OCI-LY1 (cell line): ENCODE data around the gene RANBP1.
A peak's percentile ranks its signal among the peaks of the same experiment; 100 is the strongest.

Source experiments
- H2AFZ ChIP-seq: fragments of 200-600 bp; sonication (generic), shearing (Covaris generic); 2 replicates; pipeline ENCODE4 v1.6.0; 2014; ENCODE audit warnings: antibody characterized with exemption, mild to moderate bottlenecking, low read length
- H3F3A ChIP-seq: fragments of 200-600 bp; sonication (generic), shearing (Covaris generic); 2 replicates; pipeline ENCODE4 v1.6.0; 2014; ENCODE audit warnings: mild to moderate bottlenecking, antibody characterized with exemption, low read length, moderate library complexity; ENCODE audit not compliant: insufficient read depth
- H3K27ac ChIP-seq: fragments of 200-600 bp; sonication (generic); 2 replicates; pipeline ENCODE4 v1.5.1; 2014; ENCODE audit warnings: low read length, mixed run types, mild to moderate bottlenecking, low read depth; ENCODE audit not compliant: poor library complexity, severe bottlenecking
- H3K27me3 ChIP-seq: fragments of 200-600 bp; sonication (generic); 2 replicates; pipeline ENCODE4 v1.6.0; 2014; ENCODE audit warnings: antibody characterized with exemption, mild to moderate bottlenecking, low read length, moderate library complexity; ENCODE audit not compliant: insufficient read depth
- H3K36me3 ChIP-seq: fragments of 200-600 bp; sonication (generic); 2 replicates; pipeline ENCODE4 v1.6.1; 2014; ENCODE audit warnings: mild to moderate bottlenecking, antibody characterized with exemption, low read length, moderate library complexity, mixed read lengths; ENCODE audit not compliant: insufficient read depth
- H3K4me1 ChIP-seq: fragments of 200-600 bp; sonication (generic); 2 replicates; pipeline ENCODE4 v1.5.1; 2014; ENCODE audit warnings: mild to moderate bottlenecking, low read length, moderate library complexity; ENCODE audit not compliant: insufficient read depth, severe bottlenecking
- H3K4me2 ChIP-seq: fragments of 200-600 bp; sonication (generic), shearing (Covaris generic); 2 replicates; pipeline ENCODE4 v1.6.1; 2014; ENCODE audit warnings: low read length
- H3K4me3 ChIP-seq: fragments of 200-600 bp; sonication (generic); 2 replicates; pipeline ENCODE4 v1.5.1; 2014; ENCODE audit warnings: low read length, low read depth, mild to moderate bottlenecking, mixed read lengths; ENCODE audit not compliant: poor library complexity, severe bottlenecking
- H3K79me2 ChIP-seq: fragments of 200-600 bp; shearing (Covaris generic); 2 replicates; pipeline ENCODE4 v1.6.1; 2016; ENCODE audit warnings: mixed run types, low read length, mixed read lengths; ENCODE audit not compliant: insufficient read depth
- H3K9ac ChIP-seq: fragments of 200-600 bp; sonication (generic), shearing (Covaris generic); 2 replicates; pipeline ENCODE4 v1.6.1; 2014; ENCODE audit warnings: mild to moderate bottlenecking, low read length, mixed read lengths
- H3K9me2 ChIP-seq: fragments of 200-600 bp; sonication (generic), shearing (Covaris generic); 2 replicates; pipeline ENCODE4 v1.6.1; 2014; ENCODE audit warnings: low read depth, mild to moderate bottlenecking, low read length, mixed read lengths
- H3K9me3 ChIP-seq: fragments of 200-600 bp; shearing (Covaris generic); 2 replicates; pipeline ENCODE4 v1.6.1; 2014; ENCODE audit warnings: low read length, mixed read lengths
- H4K20me1 ChIP-seq: fragments of 200-600 bp; sonication (generic), shearing (Covaris generic); 2 replicates; pipeline ENCODE4 v1.6.0; 2016; ENCODE audit warnings: mild to moderate bottlenecking, low read length; ENCODE audit not compliant: insufficient read depth
- CTCF ChIP-seq: fragments of 200-600 bp; sonication (generic), shearing (Covaris generic); IDR thresholded peaks from 2 replicates; pipeline ENCODE4 v1.5.1; 2017; ENCODE audit warnings: mild to moderate bottlenecking, antibody characterized with exemption, low read length, moderate library complexity, mixed read lengths
- EZH2 ChIP-seq: fragments of 200-600 bp; sonication (generic), shearing (Covaris generic); IDR thresholded peaks from 2 replicates; pipeline ENCODE4 v1.8.0; 2017; ENCODE audit warnings: borderline replicate concordance, mixed run types, mild to moderate bottlenecking, antibody characterized with exemption, low read length, moderate library complexity, mixed read lengths

Gene RANBP1

GRCh38 chr22:20135265-20135664 lies 19.4 kb downstream of the RANBP1 start:
- no peak overlapping the region for H3K4me3 ChIP-seq
- no peaks in the 10 kb centered on the region for H4K20me1 ChIP-seq
- H3K4me2 ChIP-seq = peak overlapping the region; percentile 43
- H3K9me3 ChIP-seq = no peaks in the 10 kb centered on the region
- no peaks in the 10 kb centered on the region for H3K27me3 ChIP-seq
- no peaks in the 10 kb centered on the region for H3F3A ChIP-seq
- H3K27ac ChIP-seq = peak overlapping the region; percentile 82
- H3K79me2 ChIP-seq = no peaks in the 10 kb centered on the region
- H3K9me2 ChIP-seq = no peaks in the 10 kb centered on the region
- H2AFZ ChIP-seq = no peak overlapping the region
- H3K9ac ChIP-seq = peak overlapping the region; percentile 42; the same call in 1 of the 2 replicates
- H3K4me1 ChIP-seq = peaks cover 25% of the 10 kb centered on the region
- no peak for TF ChIP-seq EZH2
- no peak for TF ChIP-seq CTCF
- H3K36me3 ChIP-seq = no peaks in the 10 kb centered on the region

- H3K79me2 ChIP-seq = no peaks in the 10 kb centered on the region
- H3K27ac ChIP-seq = peak overlapping the region; percentile 82
- H4K20me1 ChIP-seq = no peaks in the 10 kb centered on the region
Measured at GRCh38 chr22:20135806-20136602, 20.1 kb downstream of the RANBP1 start.

GRCh38 chr22:20136603-20136873 lies 20.6 kb downstream of the RANBP1 start:
- Histone ChIP-seq H3K36me3 (no peaks in the 10 kb centered on the region), H3K79me2 (no peaks in the 10 kb centered on the region), H4K20me1 (no peaks in the 10 kb centered on the region), H3K9me2 (no peaks in the 10 kb centered on the region), H3F3A (no peaks in the 10 kb centered on the region), H3K4me2 (no peak overlapping the region), H3K27me3 (no peaks in the 10 kb centered on the region), H3K27ac (no peak overlapping the region), H2AFZ (no peak overlapping the region), H3K4me3 (no peak overlapping the region), H3K9ac (no peak overlapping the region; the same call in 1 of the 2 replicates), H3K9me3 (no peaks in the 10 kb centered on the region), H3K4me1 (peaks cover 18% of the 10 kb centered on the region)
- TF ChIP-seq CTCF (no peak), EZH2 (no peak)

More at GRCh38 chr22:20135806-20136602, 20.1 kb downstream of the RANBP1 start:
- TF ChIP-seq EZH2 (no peak), CTCF (no peak)
- H3K4me1 ChIP-seq = peaks cover 21% of the 10 kb centered on the region
- H3K27me3 ChIP-seq = no peaks in the 10 kb centered on the region
- H3K36me3 ChIP-seq = no peaks in the 10 kb centered on the region
- H3K9me3 ChIP-seq = no peaks in the 10 kb centered on the region
- no peaks in the 10 kb centered on the region for H3K9me2 ChIP-seq
- peak overlapping the region; percentile 42; the same call in 1 of the 2 replicates for H3K9ac ChIP-seq
- no peaks in the 10 kb centered on the region for H3F3A ChIP-seq
- H3K4me2 ChIP-seq = peak overlapping the region; percentile 43
- H3K4me3 ChIP-seq = no peak overlapping the region
- H2AFZ ChIP-seq = no peak overlapping the region
